Effector CD8-positive, alpha-beta T cell (primary cell): ENCODE measurements around the gene RXFP1.
A peak's percentile ranks its signal among the peaks of the same experiment; 100 is the strongest.
"Not testable (repeated sequence)": the region's sequence is repeated elsewhere in the genome, so short reads cannot be mapped to it uniquely, and the experiment has no call there.

Source experiments
- DNase-seq: peaks from one replicate; lab custom pipeline; 2025; lab: John Stamatoyannopoulos, UW

Gene RXFP1

GRCh38 chr4:158613046-158613445 is 91.4 kb downstream of the RXFP1 start:
- DNase-seq, result no peak

GRCh38 chr4:158617956-158618355 is 96.3 kb downstream of the RXFP1 start:
- no peak for DNase-seq

- no peak for DNase-seq
Observed at GRCh38 chr4:158621729-158622128, 100.0 kb downstream of the RXFP1 start.

DNA sequence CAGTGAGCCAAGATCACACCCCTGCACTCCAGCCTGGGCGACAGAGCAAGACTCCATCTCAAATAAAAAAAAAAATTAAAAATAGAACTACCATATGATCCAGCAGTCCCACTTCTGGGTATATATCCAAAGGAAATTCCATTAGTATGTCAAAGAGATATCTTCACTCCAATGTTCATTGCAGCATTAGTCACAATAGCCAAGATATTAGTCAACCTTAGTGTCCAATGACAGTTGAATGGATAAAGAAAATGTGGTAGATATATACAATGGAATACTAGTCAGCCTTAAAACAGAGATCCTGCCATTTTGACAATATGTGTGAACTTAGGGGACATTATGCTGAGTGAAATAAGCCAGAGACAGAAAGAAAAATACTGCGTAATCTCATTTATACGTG is 100.6 kb downstream of the RXFP1 start:
- no peak for DNase-seq

- no peak for DNase-seq
Observed at GRCh38 chr4:158624889-158625478, 103.3 kb downstream of the RXFP1 start.

DNA sequence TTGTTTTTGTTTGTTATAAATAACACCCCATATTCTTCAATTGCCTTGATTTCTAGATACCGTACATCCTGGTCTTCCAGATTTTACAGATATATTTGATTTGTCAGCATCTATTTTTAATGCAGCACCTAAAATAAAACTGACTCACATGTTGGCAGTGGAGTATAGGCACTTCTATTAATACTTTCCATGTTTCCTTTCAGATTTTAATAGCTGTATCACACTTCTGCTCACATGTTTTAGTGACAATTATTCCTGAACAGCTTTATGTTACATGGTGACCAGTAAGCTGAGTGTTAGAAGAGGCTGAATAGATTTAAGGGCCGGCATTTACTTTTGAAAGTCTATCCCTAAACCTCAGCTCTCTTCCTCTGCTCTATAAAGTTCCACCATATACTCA is 103.9 kb downstream of the RXFP1 start:
- DNase-seq, result no peak

- DNase-seq, result no peak
Observed at GRCh38 chr4:158630893-158631292, 109.2 kb downstream of the RXFP1 start.

DNA sequence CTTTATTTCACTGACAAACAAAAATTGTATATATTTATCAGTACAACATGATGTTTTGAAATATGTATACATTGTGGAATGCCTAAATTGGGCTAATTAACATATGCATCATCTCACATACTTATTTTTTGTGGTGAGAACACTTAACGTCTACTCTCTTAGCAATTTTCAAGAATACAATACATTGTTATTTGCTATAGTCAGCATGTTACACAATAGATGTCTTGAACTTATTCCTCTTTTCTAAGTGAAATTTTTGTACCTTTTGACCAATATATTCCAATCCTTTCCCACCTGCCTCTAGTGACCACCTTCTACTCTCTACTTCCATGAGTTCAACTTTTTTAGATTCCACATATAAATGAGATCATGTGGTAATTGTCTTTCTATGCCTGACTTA is 114.9 kb downstream of the RXFP1 start:
- no peak for DNase-seq

GRCh38 chr4:158644356-158644755 is 122.7 kb downstream of the RXFP1 start:
- DNase-seq, result no peak

- DNase-seq, result no peak
Observed at GRCh38 chr4:158644760-158645159, 123.1 kb downstream of the RXFP1 start.

- DNase-seq, result no peak
Observed at GRCh38 chr4:158649111-158649680, 127.5 kb downstream of the RXFP1 start.

DNA sequence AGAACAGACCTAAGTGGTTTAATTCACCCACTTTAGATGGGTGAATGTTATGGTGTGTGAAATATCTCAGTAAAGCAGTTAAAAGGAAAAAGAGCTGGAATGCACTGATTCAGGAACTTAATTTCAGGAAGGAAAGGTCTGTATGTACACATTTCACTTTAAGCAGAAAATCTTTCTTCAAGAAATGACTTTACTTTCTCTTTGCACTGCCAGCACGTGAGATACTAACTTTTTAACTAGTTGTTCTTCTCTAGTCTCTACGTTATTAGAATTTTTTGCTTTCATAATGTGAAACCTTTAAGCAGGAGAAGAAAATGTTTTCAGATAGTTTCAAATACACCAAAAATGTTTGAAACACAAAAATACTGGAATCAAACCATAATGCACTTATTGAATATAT is 131.2 kb downstream of the RXFP1 start:
- DNase-seq, result no peak

DNA sequence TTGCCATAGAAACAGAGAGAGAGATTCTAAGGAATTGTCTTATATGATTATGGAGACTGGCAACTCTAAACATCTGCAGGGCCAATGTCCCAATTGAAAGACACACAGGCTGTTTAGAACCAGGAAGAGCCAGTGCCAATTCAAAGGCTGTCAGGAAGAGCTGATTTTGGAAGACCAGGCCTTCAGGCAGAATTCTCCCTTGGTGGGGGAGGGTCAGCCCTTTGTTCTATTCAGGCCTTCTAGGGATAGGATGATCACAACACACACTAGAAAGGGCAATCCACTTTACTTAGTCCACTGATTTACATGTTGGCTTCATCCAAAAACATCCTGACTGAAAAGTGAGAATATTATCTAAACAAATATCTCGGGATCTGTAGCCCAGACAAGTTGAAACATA is 134.8 kb downstream of the RXFP1 start:
- no peak for DNase-seq

GRCh38 chr4:158657291-158657690 is 135.6 kb downstream of the RXFP1 start:
- no peak for DNase-seq

DNA sequence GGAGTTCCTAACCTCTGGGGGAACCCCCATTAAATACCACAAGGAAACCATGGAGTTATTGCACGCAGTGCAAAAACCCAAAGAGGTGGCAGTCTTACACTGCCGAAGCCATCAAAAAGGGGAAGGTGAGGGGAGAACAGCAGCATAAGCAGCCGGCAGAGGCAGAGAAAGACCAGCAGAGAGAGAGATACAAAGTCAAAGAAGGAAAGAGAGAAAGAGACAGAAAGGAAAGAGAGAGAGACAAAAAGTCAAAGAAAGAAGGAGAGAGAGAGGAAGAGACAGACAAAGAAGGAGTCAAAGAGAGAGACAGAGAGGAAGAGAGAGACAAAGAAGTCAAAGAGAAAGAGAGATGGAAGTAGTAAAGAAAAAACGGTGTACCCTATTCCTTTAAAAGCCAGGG is 141.6 kb downstream of the RXFP1 start:
- not testable (repeated sequence) for DNase-seq

DNA sequence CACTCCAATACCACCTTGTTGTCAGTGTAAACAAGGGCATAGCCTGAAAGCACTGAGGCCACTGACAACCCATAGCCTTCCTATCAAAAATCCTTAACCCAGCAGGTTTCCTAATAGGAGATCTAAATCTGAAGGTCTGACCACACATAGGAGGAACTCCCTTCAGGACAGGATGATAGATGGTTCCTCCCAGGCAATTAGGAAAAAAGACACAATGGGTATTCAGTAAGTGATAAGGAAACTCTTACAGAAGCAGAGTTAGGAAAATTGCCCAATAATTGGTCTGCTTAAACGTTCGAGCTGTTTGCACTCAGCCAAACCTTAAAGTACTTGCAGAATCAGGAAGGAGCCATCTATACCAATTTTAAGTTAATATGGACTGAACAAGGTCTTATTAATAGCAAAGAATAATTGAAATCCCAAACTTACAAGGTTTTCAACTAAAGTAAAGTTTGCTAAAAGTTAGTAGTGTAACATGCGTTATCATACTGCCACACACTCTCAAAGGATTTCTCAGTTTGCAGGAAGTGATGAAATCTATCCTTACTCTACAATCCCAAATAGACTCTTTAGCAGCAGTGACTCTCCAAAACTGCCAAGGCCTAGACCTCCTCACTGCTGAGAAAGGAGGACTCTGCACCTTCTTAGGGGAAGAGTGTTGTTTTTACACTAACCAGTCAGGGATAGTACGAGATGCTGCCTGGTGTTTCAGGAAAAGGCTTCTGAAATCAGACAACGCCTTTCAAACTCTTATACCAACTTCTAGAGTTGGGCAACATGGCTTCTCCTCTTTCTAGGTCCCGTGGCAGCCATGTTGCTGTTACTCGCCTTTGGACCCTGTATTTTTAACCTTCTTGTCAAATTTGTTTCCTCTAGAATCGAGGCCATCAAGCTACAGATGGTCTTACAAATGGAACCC is 142.3 kb downstream of the RXFP1 start:
- not testable (repeated sequence) for DNase-seq

DNA sequence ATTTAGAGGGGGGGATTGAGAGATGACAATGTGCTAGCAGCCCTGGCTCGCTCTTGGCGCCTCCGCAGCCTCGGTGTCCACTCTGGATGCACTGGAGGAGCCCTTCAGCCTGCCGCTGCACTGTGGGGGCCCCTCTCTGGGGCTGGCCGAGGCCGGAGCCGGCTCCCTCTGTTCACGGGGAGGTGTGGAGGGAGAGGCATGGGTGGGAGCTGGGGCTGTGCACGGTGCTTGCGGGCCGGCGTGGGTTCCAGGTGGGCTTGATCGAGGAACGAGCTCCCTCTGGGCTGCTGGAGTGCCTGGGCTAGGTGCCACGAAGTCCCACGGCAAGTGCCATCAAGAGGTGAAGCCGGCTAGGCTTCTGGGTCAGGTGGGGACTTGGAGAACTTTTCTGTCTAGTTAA is 143.1 kb downstream of the RXFP1 start:
- no peak for DNase-seq

GRCh38 chr4:158666892-158667291 is 145.2 kb downstream of the RXFP1 start:
- no peak for DNase-seq

GRCh38 chr4:158667651-158668198 is 146.0 kb downstream of the RXFP1 start:
- no peak for DNase-seq

DNA sequence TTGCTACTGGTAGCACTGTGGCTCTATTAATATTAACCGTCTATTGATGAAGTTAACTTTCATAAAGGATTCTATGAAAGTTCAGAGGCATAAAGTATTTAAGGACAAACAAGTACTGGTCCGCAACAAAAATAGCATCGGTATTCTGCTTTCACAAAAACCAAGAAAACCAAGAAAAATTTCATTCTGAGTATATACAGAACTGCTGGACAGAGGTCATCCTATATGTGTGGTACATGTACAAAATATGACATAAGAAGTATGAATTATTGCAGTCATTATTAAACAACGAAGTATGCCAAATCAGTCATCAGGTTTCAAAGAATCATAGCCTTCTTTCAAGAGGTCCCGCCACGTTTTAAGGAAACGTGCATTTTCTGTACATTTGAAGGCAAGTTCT is 147.6 kb downstream of the RXFP1 start:
- no peak for DNase-seq

DNA sequence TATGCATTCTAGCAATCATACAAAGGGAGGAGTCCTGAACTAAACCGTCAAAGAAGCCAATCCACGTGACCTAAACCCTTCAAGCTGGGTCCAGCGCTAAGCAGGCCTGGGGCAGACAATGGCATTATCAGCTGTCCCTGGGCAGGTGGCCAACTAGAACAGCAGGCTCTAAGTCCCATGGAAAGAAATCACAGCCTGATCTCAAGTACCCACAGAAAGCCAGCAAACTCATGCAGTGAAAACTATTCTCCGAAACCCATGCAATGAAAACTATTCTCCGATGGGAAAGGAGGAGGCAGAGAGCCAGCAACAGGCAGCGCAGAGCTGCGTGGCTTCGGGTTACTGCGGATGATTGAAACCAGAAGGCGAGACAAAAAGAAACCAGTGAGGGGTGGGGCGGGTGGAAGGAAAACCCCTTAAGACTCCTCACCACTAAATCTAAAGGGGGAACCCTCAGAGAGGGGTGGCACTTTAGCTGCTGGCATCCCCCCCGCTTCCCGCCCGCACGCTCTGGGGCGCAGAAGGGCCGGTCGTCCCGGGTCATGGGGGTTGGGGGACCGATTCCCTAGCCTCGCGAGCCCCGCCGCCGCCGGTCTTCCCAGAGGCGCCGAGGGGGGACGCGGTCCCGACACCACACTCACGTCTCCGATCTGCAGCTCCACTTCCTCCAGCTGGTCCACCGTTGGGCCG is 149.4 kb downstream of the RXFP1 start:
- peak; percentile 43 for DNase-seq

- no peak for DNase-seq
Observed at GRCh38 chr4:158671665-158671914, 149.9 kb downstream of the RXFP1 start, which contains the start of gene C4orf46. Gene C4orf46, minus strand, starts transcription at chr4:158671887. Its CDS starts 86 bp downstream, at chr4:158671801.
